ENCODE data around the gene GALR1. TPM values are rescaled to one million over a fixed set of nuclear protein-coding genes. Genes with fewer than 3 reads are reported as not detected.
A peak's percentile ranks its signal among the peaks of the same experiment; 100 is the strongest.
"Not testable (repeated sequence)": the region's sequence is repeated elsewhere in the genome, so short reads cannot be mapped to it uniquely, and the experiment has no call there.

Gene GALR1
- total and polyA plus RNA-seq, 5 donors from 2014 or later, result not detected

DNA sequence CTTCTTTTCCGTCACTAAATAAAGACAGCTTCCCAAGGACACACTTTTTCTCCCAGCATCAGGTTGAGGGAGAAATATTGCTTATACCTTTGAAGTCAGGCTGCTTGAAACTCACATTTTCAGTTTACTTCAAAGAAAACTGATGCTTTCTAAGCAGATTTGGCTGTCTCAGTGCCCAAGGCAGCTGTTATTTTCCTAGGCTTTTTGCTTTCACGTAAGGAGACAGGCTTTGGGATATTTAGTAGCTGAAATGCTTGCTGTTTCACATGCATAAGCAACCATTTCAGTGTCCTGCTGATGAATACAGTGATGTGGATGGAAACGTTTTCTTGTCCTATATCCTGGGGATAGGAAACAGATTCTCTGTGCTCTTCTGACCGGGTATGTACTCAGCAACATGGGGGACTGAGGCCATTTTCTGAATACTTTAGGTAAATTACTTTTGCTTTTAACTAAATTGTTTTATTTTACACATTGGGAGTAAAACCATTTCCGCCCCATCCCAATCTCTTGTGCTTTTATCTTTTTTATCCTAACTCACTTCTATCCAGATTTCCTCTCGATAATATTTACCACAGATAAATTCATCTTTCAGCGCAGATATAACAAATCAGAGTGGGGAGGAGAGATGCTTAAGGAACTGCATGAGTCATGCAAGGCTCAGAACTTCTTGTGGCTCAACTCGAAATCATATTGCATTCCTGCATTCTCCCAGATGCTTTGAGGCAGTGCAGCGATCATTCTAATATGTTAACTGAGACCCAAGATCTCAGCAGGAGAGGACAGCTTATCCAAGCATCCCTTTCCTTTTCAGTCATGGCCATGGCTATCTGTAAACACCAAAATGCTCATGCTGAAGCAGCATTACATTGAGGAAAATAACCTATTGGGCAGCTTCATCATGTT is 22.2 kb downstream of the GALR1 start:
- ATAC-seq (ENCODE audit: low read depth in 2 of 2), result no peak
- Histone ChIP-seq H3K4me3 (ENCODE audit: low read depth, low read length) (no peak overlapping the region), H3K4me1 (ENCODE audit: control insufficient read depth, insufficient read depth, low read length, poor library complexity, severe bottlenecking) (no peaks in the 10 kb centered on the region), H3K27ac (ENCODE audit: insufficient read depth, low read length, poor library complexity, severe bottlenecking) (no peak overlapping the region), H3K27me3 (ENCODE audit: control insufficient read depth, insufficient read depth, low read length) (peaks cover 10% of the 10 kb centered on the region), H3K36me3 (ENCODE audit: control insufficient read depth, insufficient read depth, low read length) (no peaks in the 10 kb centered on the region), H3K9me3 (ENCODE audit: control insufficient read depth in 2 of 2, low read length in 2 of 2) (peaks cover 2 to 6% of the 10 kb centered on the region in 2 experiments)
- Mint-ChIP-seq H3K36me3 (no peaks in the 10 kb centered on the region), H3K4me3 (no peak overlapping the region), H3K4me1 (peaks cover 0 to 7% (median 0%) of the 10 kb centered on the region in 4 donors), H3K9me3 (peaks cover 0 to 5% (median 0%) of the 10 kb centered on the region in 7 donors), H3K27me3 (peaks cover 43% of the 10 kb centered on the region), H3K27ac (no peak overlapping the region)
- no peak for DNase-seq

GRCh38 chr18:77290841-77291240 is 41.2 kb downstream of the GALR1 start:
- not testable (repeated sequence) for H3K27me3 ChIP-seq (ENCODE audit: control insufficient read depth, insufficient read depth, low read length); H3K27ac Mint-ChIP-seq; H3K4me3 ChIP-seq (ENCODE audit: low read depth, low read length); H3K36me3 ChIP-seq (ENCODE audit: control insufficient read depth, insufficient read depth, low read length); DNase-seq; H3K27ac ChIP-seq (ENCODE audit: insufficient read depth, low read length, poor library complexity, severe bottlenecking); ATAC-seq (ENCODE audit: low read depth in 2 of 2); H3K27me3 Mint-ChIP-seq; H3K36me3 Mint-ChIP-seq; H3K4me3 Mint-ChIP-seq; H3K4me1 Mint-ChIP-seq; H3K4me1 ChIP-seq (ENCODE audit: control insufficient read depth, insufficient read depth, low read length, poor library complexity, severe bottlenecking); H3K9me3 ChIP-seq (ENCODE audit: control insufficient read depth in 2 of 2, low read length in 2 of 2)
- peaks cover 3 to 29% (median 4%) of the 10 kb centered on the region in 7 donors for H3K9me3 Mint-ChIP-seq

GRCh38 chr18:77298172-77298571 is 48.5 kb downstream of the GALR1 start:
- H3K36me3 Mint-ChIP-seq, result no peaks in the 10 kb centered on the region
- peaks cover 3% of the 10 kb centered on the region for H3K27me3 ChIP-seq (ENCODE audit: control insufficient read depth, insufficient read depth, low read length)
- H3K27ac ChIP-seq (ENCODE audit: insufficient read depth, low read length, poor library complexity, severe bottlenecking), result no peak overlapping the region
- H3K4me1 Mint-ChIP-seq, result no peaks in the 10 kb centered on the region
- H3K9me3 ChIP-seq (ENCODE audit: control insufficient read depth in 2 of 2, low read length in 2 of 2), result no peaks in the 10 kb centered on the region
- H3K27me3 Mint-ChIP-seq, result peaks cover 9% of the 10 kb centered on the region
- no peaks in the 10 kb centered on the region for H3K36me3 ChIP-seq (ENCODE audit: control insufficient read depth, insufficient read depth, low read length)
- no peaks in the 10 kb centered on the region for H3K4me1 ChIP-seq (ENCODE audit: control insufficient read depth, insufficient read depth, low read length, poor library complexity, severe bottlenecking)
- H3K9me3 Mint-ChIP-seq, result peaks cover 0 to 3% (median 0%) of the 10 kb centered on the region in 7 donors
- no peak overlapping the region for H3K4me3 Mint-ChIP-seq
- H3K27ac Mint-ChIP-seq, result no peak overlapping the region
- ATAC-seq (ENCODE audit: low read depth in 2 of 2), result no peak
- DNase-seq, result no peak
- no peak overlapping the region for H3K4me3 ChIP-seq (ENCODE audit: low read depth, low read length)

DNA sequence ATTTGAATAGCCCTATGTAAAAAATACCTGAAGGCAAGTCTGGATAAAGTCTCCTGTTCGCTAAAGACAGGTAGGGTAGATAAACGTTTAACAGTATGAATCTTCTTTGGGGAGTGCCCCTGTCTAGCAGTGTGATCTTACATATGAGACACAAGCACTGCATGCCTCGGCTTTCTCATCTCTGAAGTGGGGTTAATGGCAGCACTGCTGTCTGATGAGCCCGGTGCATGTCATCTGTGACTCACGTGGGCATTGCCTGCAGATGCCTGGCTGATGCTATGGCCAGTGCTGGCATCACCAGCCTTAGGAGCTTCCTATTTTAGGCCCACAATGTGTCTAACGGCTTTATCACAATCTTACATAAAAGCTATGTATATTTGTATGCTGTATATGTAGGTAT is 50.1 kb downstream of the GALR1 start:
- Histone ChIP-seq H3K27me3 (ENCODE audit: control insufficient read depth, insufficient read depth, low read length) (peaks cover 3% of the 10 kb centered on the region), H3K9me3 (ENCODE audit: control insufficient read depth in 2 of 2, low read length in 2 of 2) (no peaks in the 10 kb centered on the region), H3K27ac (ENCODE audit: insufficient read depth, low read length, poor library complexity, severe bottlenecking) (no peak overlapping the region), H3K4me3 (ENCODE audit: low read depth, low read length) (no peak overlapping the region), H3K36me3 (ENCODE audit: control insufficient read depth, insufficient read depth, low read length) (no peaks in the 10 kb centered on the region), H3K4me1 (ENCODE audit: control insufficient read depth, insufficient read depth, low read length, poor library complexity, severe bottlenecking) (no peaks in the 10 kb centered on the region)
- Mint-ChIP-seq H3K9me3 (peaks cover 0 to 3% (median 0%) of the 10 kb centered on the region in 7 donors), H3K27me3 (peaks cover 12% of the 10 kb centered on the region), H3K36me3 (no peaks in the 10 kb centered on the region), H3K27ac (peak overlapping the region in 1 of 3 donors; percentile 89), H3K4me1 (no peaks in the 10 kb centered on the region), H3K4me3 (no peak overlapping the region)
- DNase-seq (no peak), ATAC-seq (ENCODE audit: low read depth in 2 of 2) (no peak)

GRCh38 chr18:77300579-77300978 is 50.9 kb downstream of the GALR1 start:
- Histone ChIP-seq H3K4me1 (ENCODE audit: control insufficient read depth, insufficient read depth, low read length, poor library complexity, severe bottlenecking) (no peaks in the 10 kb centered on the region), H3K27ac (ENCODE audit: insufficient read depth, low read length, poor library complexity, severe bottlenecking) (no peak overlapping the region), H3K4me3 (ENCODE audit: low read depth, low read length) (no peak overlapping the region), H3K9me3 (ENCODE audit: control insufficient read depth in 2 of 2, low read length in 2 of 2) (no peaks in the 10 kb centered on the region), H3K36me3 (ENCODE audit: control insufficient read depth, insufficient read depth, low read length) (no peaks in the 10 kb centered on the region), H3K27me3 (ENCODE audit: control insufficient read depth, insufficient read depth, low read length) (no peaks in the 10 kb centered on the region)
- H3K27ac Mint-ChIP-seq, result no peak overlapping the region
- H3K27me3 Mint-ChIP-seq, result peaks cover 12% of the 10 kb centered on the region
- H3K4me3 Mint-ChIP-seq, result no peak overlapping the region
- H3K9me3 Mint-ChIP-seq, result peaks cover 0 to 3% (median 0%) of the 10 kb centered on the region in 7 donors
- no peak for ATAC-seq (ENCODE audit: low read depth in 2 of 2)
- no peaks in the 10 kb centered on the region for H3K4me1 Mint-ChIP-seq
- DNase-seq, result no peak
- no peaks in the 10 kb centered on the region for H3K36me3 Mint-ChIP-seq

GRCh38 chr18:77304268-77304667 is 54.6 kb downstream of the GALR1 start:
- Histone ChIP-seq H3K36me3 (ENCODE audit: control insufficient read depth, insufficient read depth, low read length) (no peaks in the 10 kb centered on the region), H3K9me3 (ENCODE audit: control insufficient read depth in 2 of 2, low read length in 2 of 2) (no peaks in the 10 kb centered on the region), H3K4me3 (ENCODE audit: low read depth, low read length) (no peak overlapping the region), H3K27ac (ENCODE audit: insufficient read depth, low read length, poor library complexity, severe bottlenecking) (no peak overlapping the region), H3K4me1 (ENCODE audit: control insufficient read depth, insufficient read depth, low read length, poor library complexity, severe bottlenecking) (no peaks in the 10 kb centered on the region), H3K27me3 (ENCODE audit: control insufficient read depth, insufficient read depth, low read length) (peaks cover 2% of the 10 kb centered on the region)
- no peak for ATAC-seq (ENCODE audit: low read depth in 2 of 2)
- Mint-ChIP-seq H3K9me3 (peaks cover 0 to 1% (median 0%) of the 10 kb centered on the region in 7 donors), H3K4me3 (no peak overlapping the region), H3K27me3 (peaks cover 18% of the 10 kb centered on the region), H3K27ac (no peak overlapping the region), H3K4me1 (no peaks in the 10 kb centered on the region), H3K36me3 (no peaks in the 10 kb centered on the region)
- no peak for DNase-seq

DNA sequence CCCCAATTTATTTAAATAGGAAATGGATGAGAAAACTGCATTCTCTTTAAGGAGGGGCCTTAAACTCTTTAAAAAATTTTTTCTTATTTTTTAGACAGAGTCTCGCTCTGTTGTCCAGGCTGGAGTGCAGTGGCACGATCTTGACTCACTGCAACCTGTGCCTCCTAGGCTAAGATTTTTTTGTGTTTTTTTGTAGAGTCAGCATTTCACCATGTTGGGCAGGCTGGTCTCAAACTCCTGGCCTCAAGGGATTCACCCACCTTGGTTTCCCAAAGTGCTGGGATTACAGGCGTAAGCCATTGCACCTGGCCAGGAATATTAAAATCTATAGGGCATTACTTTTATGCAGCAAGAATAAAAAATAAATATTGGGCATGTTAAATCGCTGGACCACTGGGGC is 56.0 kb downstream of the GALR1 start:
- Histone ChIP-seq H3K4me3 (ENCODE audit: low read depth, low read length) (no peak overlapping the region), H3K9me3 (ENCODE audit: control insufficient read depth in 2 of 2, low read length in 2 of 2) (no peaks in the 10 kb centered on the region), H3K27ac (ENCODE audit: insufficient read depth, low read length, poor library complexity, severe bottlenecking) (no peak overlapping the region), H3K4me1 (ENCODE audit: control insufficient read depth, insufficient read depth, low read length, poor library complexity, severe bottlenecking) (no peaks in the 10 kb centered on the region), H3K27me3 (ENCODE audit: control insufficient read depth, insufficient read depth, low read length) (peaks cover 2% of the 10 kb centered on the region), H3K36me3 (ENCODE audit: control insufficient read depth, insufficient read depth, low read length) (no peaks in the 10 kb centered on the region)
- no peaks in the 10 kb centered on the region for H3K36me3 Mint-ChIP-seq
- H3K27ac Mint-ChIP-seq, result no peak overlapping the region
- DNase-seq (no peak), ATAC-seq (ENCODE audit: low read depth in 2 of 2) (no peak)
- no peaks in the 10 kb centered on the region for H3K9me3 Mint-ChIP-seq
- H3K4me1 Mint-ChIP-seq, result no peaks in the 10 kb centered on the region
- H3K4me3 Mint-ChIP-seq, result no peak overlapping the region
- peaks cover 22% of the 10 kb centered on the region for H3K27me3 Mint-ChIP-seq

DNA sequence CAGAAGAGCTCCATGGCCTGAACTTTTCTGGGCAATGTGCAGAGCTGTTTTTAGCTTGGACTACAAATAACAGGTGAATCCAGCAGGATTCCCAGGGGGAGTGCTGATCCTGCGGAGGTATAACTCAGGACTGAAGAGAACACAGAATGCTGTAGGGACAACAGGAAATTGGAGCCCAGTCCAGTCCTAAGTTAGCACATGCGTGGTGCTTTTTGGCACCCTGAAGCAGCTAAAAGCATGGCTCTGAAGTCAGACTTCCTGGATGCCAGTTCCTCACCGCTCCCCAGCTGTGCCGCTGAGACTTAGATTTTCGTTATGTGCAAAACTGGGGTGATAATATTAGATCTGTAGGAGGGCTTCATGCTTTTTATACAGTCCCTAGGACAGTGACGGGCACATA is 58.6 kb downstream of the GALR1 start:
- H3K4me3 ChIP-seq (ENCODE audit: low read depth, low read length), result no peak overlapping the region

More for the DNA sequence above, 58.6 kb downstream of the GALR1 start:
- Mint-ChIP-seq H3K27ac (no peak overlapping the region), H3K36me3 (no peaks in the 10 kb centered on the region), H3K4me1 (no peaks in the 10 kb centered on the region), H3K9me3 (no peaks in the 10 kb centered on the region), H3K27me3 (peaks cover 31% of the 10 kb centered on the region), H3K4me3 (no peak overlapping the region)
- Histone ChIP-seq H3K27ac (ENCODE audit: insufficient read depth, low read length, poor library complexity, severe bottlenecking) (no peak overlapping the region), H3K4me1 (ENCODE audit: control insufficient read depth, insufficient read depth, low read length, poor library complexity, severe bottlenecking) (no peaks in the 10 kb centered on the region), H3K27me3 (ENCODE audit: control insufficient read depth, insufficient read depth, low read length) (peaks cover 2% of the 10 kb centered on the region), H3K9me3 (ENCODE audit: control insufficient read depth in 2 of 2, low read length in 2 of 2) (no peaks in the 10 kb centered on the region), H3K36me3 (ENCODE audit: control insufficient read depth, insufficient read depth, low read length) (no peaks in the 10 kb centered on the region)
- no peak for DNase-seq
- no peak for ATAC-seq (ENCODE audit: low read depth in 2 of 2)
